IPS DF 19.7 (cell line): ENCODE data around the gene HIF1AN.

ENCODE experiments used
- DNase-seq: peaks from one replicate; pipeline ENCODE4 v3.0.0-alpha.2; 2013; ENCODE audit warnings: low read depth, low spot score

HIF1AN gene

DNA sequence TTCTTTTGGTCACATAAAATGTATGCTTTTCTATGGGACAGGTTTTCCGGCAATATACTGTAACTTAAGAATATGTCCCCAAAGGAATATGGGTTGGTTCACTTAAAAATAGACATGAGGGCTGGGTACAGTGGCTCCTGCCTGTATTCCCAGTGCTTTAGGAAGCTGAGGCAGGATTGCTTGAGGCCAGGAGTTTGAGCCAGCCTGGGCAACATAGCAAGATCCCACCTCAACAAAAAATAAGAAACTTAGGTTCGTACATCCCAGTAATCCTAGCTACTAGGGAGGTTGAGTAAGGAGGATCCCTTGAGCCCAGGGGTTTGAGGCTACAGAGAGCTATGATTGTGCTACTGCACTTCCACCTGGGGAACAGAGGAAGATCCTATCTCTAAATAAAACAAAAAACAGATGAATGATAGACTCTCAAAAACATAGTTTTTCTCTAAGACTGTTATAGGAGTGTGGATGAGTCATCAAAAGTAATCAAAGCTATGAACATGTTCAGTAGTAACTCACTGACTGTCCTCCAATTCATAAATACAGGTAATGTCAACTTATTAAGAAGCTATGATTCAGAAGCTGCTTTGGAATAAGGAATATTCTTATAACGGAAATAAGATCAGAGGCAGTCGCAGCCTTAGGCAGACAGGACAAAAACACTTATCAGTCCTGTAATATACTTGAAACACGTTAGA, 13.5 kb upstream of the HIF1AN start:
- DNase-seq: no peak

DNA sequence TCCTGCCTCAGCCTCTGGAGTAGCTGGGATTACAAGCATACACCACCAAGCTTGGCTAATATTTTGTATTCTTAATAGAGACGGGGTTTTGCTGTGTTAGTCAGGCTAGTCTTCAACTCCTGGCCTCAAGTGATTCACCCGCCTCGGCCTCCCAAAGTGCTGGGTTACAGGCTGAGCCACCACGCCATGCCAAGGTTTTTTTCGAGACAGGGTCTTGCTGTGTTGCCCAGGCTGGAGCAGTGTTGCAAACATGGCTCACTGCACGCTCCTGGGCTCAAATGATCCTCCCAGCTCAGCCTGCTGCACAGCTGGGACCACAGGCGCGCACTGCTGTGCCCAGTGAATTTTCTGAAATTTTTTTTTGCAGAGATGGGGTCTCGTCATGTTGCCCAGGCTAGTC, 12.8 kb upstream of the HIF1AN start:
- DNase-seq: no peak

DNA sequence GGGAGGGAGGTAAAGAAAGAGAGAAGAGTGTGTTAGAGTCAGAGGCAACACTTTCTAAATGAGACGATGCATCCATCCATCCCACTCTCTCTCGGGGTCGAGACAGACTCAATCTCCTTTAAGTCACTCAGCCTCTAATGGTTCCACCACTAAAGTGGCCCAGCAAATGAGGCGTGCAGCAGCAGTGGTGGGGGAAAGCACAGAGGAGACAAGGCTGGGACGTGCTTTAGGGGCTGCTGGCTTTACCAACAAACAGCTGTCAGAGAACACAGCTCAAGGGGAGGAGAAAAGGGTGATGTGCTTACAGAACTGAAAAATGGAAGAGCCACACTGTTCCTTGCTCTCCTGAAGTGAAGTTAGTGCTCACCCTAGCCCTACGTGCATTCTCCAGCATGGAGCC, 11.5 kb upstream of the HIF1AN start:
- DNase-seq: no peak

DNA sequence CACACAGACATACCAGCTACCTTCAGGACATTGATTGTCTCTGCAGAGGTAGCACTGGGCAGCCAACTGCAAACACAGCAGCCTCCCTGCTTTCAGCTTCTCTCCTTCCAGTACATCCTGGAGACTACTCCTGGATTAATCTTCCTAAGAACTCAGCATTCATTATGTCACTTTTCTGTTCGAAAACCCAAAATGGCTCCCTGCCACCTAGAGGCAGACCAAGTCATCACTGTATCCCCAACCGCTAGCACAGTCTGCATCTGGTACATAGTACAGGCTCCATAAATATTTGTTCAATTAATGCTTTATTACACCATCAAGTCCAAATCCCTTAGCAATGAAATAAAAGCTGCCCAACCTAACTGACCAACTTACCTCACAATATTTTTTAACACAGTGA, 11.1 kb upstream of the HIF1AN start:
- DNase-seq: no peak

DNA sequence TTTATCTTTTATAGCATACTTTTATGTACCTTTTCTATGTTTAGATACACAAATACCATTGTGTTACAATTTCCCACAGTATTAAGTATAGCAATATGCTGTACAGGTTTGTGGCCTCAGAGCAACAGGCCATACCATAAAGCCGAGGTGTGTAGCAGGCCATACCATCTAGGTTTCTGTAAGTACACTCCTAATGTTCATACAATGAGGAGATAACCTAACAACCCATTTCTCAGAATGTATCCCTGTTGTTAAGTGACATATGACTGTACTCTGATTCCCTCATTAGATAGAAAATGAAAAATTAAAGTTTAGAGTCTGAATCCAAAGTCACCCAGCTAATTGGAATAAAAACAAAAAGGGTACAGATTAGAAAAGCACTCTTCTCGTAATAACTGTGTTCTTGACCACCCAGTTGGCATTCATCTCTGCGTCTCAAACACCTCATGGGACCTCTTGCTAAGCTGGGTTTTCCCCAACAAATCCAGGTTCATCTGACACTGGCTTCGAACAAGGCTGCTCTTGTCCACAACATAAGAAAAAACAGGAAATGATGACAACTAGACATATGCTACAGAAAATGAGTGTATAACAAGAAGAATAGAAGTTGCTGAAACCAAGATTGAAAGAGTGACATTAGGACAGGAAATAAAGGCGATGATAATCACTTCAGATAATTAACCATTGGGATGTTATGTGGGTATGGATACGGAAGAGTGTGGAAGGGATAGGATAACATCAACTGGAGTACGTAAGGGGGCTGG, 7.4 kb upstream of the HIF1AN start:
- no peak for DNase-seq

DNA sequence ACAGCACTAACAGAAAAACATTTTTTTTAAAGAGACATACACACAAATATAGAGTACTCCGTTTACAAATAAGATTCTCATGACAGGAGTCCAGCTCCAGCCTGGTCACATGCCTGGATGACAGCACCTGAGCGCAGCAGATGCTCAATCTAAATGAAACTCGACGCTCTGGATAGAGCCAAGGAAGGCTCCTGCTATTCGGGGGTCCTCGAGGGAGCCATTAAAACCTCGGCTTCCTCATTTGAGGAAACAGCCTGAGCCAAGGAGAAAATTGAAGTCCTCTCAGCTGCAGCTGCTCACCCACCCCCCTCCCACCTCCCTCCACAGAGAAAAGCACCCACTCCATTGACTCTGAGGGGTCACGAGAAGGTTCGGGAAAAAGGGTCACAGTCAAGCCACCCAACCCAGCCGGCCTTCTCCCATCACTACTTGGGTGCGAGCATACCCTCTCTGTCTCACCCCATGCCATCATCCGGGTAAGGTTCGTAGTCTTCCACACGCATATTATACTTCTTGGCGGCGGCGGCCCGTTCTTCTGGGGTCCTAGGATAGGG, 6.7 kb upstream of the HIF1AN start:
- DNase-seq: no peak

DNA sequence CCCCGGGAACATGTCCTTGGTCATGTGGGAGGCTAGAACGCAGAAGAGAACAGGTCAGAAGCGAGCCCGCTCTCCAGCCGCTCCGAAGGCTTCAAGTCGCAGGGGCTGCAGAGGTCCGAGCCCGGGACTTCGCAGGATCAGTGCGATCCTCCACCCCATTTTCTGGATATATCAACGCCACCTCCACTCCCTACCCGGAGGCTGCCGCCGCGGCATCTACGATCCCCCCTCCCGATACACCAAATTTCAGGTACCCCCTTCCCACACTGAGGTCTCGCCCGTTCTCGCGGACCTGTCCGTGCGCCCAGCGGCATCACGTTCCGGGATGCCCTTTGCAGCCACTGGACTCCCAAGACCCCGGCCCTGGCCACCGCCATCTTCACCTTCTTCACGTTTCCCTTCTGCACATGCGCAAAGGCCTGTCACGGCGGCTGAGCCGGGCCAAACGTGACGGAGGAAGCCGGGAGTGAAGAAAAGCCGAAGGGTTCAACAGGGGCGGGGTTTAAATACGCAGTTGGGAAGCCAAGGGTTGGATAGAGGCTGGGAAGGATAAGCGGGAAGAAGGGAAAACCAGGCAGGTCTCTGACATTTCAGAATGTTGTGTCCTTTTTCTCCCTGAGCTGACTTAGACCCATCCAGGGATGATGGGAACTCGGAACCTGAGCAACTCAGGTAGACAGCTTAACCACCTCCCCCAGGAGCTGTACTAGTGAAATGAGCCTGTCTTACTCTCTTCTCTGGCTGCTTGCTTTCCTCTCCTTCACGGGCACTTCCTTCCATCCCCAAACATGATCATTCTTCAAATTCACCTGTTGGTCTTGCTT, 6.1 kb upstream of the HIF1AN start, which contains the start of gene NDUFB8:
TSS of gene NDUFB8 (minus strand) at position 397 of the 824 bp plus-strand sequence. CDS start at position 377, 20 bp downstream.
- DNase-seq: no peak

DNA sequence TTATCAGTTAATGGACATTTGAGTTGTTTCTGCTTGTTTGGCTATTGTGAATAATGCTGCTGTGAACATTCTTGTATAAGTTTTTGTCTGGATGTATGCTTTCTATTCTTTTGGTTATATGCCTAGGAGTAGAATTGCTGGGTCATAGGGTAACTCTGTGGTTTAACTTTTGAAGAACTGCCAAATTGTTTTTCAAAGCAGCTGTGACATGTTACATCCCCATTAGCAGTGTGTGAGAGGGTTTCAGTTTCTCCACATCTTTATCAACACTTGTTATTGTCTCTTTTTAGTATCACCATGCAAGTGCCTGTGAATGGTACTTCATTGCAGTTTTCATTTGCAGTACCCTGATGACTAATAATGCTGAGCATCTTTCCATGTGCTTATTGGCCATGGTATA, 4.0 kb upstream of the HIF1AN start:
- DNase-seq: no peak

DNA sequence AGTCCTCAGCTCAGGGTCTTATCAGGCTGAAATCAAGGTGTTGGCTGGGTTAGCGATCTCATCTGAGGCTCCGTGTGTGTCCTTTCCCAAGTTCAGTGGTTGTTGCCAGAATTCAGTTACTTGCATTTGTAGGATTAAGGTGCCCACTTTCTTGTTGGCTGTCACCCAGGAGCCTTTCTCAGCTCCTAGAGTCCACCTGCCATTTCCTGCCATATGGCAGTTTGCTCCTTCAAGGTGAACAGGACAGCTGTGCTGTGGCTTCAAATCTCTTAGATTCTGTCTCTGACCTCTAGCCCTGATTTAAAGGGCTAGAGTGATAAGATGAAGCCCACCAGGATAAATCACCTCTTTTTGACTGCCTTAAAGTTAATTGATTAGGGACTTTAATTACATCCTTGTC, 1.0 kb upstream of the HIF1AN start:
- DNase-seq: no peak

DNA sequence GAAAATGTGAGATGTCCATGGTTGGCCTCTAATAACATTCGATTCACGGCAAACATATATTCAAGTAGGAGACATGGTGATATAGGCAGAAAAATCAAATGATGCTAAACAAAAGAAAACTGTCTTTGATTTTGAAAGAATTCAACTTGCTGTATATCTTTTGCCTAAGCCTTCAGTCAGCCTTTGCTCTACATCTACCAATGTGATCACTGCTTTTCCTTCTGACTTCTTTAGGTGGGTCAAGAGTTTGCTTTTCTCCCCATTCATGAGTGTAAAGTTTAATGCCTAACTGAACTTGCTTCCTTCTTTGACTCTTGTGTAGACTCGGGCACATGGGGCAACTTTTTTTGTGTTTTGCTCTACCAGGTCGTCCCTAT, 417 bp upstream of the HIF1AN start:
- DNase-seq: no peak

DNA sequence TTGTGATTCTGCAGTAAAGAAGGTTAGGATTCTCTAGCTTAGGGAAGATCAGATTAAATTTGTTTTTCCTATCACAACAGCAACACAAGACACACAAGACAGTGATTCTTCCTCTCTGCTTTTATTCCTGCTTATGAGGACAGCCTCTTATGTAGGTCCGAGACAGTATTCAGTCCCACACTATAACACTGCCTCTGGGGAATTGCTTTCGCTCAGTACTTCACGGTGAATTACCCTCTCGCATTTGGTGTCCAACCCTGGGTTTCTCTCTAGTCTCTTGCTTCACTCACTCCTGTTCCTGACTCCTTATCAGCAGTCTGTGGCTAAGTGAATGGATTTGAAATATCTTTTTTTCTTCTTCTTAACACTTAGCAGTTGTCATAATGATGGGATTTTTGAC, 1.7 kb downstream of the HIF1AN start:
- no peak for DNase-seq

DNA sequence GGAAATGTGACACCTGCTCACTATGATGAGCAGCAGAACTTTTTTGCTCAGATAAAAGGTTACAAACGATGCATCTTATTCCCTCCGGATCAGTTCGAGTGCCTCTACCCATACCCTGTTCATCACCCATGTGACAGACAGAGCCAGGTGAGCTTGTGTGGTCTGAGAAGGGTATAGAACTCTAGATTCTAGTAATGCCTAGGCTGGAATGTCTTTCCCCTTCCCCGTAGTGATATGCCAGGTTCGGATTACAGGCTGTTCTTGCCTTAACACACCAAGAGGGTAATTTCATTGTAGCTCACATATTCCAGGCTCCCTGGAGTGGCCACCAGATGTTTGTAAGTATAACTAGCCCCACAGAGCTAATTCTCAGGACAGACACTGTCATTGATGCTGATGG, 9.2 kb downstream of the HIF1AN start:
- no peak for DNase-seq

DNA sequence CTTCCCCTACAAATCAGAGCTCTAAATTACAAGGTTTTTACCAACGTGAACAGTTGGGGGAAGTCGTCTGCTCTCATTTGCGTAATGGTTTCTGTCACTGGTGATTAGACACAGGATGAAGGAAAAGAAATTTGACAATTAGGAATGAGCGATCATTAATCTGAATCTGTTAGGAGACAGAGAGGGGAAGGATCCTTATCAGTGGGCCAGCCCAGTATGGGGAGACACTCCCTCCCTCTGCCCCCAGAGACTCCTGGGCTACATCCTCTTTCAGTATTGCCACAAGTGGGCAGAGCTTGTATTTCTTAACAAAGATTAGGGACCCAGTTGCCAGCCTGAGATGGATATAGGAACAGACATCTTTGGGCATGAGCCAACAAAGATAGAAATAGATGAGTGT, 15.5 kb downstream of the HIF1AN start:
- no peak for DNase-seq

DNA sequence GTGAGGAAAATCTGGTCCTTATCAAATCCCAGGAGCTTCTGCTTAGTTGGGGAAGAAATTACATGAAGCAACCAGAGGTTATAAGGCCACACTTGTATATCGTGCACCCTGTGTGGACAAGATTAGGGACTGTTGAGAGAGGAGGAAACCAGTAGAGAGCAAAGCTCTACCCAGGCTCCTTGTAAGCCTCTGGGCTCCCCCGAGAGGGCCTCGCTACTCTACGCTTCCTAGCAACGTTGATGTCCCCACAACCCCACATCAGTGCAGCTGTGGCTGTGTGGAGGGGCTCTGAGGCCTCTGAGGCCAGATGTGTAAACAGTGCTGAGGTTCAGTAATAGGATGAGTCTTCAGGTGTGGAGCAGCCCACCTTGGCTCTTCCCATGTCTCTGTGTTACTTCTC, 16.0 kb downstream of the HIF1AN start:
- no peak for DNase-seq

DNA sequence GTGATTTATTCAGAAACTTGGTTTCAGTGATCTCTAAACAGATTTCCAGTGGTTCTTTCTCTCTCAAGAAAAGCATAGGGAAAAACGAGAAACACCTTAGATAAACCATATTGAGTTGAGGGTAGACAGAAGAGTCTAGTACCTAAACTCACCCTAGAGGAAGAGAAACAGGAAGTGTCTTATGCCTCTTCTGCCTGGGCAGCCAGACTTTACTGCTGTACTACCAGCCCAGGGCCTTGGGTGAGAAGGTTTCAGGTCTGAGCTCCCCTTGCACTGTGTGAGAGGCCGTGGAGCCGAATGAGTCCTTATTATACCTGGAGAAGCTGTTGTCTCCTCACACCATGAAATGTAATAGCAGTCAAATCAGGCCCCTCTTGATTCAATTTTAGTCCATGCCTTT, 18.2 kb downstream of the HIF1AN start:
- DNase-seq: no peak

DNA sequence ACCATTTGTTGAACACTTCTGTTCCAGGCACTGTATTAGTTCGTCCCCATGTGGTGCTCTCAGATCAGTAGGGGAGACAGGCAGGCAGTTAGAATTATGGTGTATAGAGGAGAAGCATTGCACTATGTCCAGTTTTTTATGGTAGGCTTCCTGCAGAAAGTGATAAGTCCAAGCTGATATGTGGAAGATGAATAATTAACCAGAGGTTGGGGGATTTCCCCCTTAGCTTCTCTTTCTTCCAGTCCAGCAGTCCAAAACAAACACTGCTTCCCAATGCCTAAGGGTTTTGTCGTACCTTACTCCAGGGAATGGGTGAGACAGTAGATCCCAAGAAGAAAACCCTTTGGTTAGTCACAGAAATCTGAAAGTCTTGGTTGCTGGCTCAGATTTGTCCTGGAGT, 19.2 kb downstream of the HIF1AN start:
- DNase-seq: no peak

DNA sequence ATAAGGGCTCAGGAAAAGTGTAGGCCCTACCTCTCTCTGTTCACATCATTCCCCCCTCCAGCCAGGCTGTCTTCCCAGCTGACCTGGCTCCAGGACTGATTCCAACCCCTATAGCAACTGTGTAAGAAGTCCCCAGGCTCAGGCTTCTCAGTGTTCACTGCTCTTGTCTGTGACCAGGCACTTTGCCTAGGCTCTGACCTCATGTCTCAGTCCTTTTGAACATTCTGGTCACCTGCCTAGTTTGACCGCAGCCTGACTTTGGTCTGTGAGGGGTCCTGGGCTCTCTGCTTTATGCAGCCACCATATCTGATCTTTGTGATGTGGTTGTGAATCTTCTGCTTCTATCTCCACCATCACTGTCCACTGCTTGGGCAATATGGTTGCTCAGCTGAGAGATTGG, 24.5 kb downstream of the HIF1AN start:
- DNase-seq: no peak

DNA sequence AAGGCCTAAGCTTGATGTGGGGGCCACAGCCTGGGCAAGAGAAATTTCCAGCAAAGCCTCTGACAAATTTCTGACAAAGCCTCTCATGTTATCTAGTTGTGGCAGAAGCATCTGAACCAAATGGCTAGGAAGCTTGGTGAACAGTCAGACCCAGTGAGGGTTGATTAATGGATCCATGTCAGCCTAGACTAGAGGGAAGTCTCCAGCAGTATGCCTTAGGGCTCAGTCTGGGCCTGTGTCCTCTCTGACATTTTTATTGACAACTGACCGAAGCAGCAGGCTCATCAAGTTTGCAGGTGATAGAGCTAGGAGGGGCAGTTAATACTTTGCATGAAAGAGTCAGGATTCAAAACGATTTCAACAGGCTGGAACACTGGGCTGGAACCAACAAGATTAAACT, 25.3 kb downstream of the HIF1AN start:
- no peak for DNase-seq

DNA sequence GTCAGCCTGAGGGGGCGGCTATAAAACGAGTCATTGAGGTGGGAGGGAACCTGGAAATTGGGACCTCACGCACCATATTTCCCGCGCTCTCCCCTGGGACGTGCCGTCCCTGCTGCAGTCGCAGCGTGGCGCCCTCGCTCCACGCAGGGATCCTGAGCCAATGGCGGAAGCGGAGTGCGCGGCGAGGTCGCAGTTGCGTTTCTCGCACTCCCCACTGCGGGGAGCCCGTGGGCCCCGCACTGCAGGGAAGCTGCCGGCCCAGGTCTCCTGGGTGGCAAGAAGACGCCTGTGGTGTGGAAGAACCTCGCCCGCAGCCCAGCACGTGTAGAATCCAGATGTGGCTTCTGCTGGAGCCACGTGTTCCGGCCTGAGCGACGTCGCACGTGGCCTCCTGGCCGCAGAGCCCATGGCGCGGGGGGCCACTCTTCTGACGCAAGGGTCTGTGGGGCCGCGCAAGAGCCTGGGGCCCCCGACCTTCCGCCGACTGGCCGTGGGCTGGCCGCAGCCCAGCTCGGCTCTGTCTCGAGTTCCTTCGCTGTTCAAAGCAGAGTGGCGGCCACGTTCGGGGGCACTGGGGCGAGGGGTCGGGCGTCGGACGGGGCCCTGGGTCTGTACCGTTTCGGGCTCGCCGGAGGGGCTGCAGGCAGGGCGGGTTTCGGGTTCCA, 26.4 kb downstream of the HIF1AN start:
- peak; percentile 23 for DNase-seq

DNA sequence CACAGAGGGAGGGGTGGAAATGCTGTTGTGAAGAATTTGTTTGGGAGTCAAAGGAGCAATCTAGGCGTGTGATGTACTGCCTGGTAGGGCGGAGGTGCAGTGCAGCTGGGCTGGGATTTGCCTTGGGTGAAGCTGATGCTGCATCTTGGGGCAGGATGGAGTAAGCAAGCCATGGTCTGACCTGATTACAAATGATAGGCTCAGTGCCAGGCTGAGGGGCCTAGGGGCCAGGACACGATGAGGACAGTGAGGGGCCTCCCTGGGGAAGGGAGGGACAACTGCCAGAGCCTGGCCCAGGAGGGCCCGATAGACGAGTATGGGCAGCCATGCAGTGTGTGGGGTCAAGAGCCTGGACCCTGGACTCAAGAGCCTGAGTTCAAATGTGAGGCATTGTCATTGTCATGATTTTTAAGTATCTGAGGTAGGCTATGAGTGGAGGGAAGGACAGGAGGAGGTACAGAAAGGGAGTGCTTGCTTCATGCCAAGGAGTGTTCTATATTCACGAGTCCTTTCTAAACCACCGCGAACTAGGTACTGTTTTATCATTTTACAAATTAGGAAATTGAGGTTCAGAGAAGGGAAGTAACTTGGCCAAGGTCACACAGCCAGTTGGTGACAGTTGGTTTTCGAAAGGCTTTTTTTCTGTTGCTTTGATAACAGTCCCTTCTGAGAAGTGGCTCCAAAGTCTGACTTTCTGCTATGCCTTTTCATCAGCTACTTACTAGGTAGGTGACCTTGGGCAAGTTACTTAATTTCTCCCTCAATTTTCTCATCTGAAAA, 29.7 kb downstream of the HIF1AN start:
- no peak for DNase-seq

DNA sequence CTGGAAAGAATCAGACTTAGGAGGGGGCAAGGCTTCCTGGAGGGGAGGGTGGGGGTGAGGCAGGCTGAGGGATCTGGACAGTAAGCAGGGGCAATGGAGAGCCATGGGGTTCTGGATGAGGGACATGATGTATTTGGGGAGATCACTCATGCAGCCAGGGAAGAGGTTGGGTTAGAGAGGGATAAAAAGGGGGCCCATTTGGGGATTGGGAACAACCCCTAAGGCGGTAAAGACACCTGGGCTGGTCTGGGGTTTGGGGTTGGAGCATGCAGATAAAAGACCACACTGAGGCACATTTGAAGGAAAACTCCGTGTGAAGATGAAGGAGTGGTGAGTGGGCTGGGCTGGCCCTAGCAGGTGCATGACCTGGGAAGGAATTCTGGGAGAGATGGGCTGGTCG, 30.8 kb downstream of the HIF1AN start:
- DNase-seq: no peak
